ENCODE results near the gene URI1. TPM values are rescaled to one million over a fixed set of nuclear protein-coding genes. Genes with fewer than 3 reads are reported as not detected.

The URI1 gene
- total and polyA plus RNA-seq, 2 of the 8 experiments (the other 6 are each of a cell fraction or from before 2014, with no cell fraction given): 27.7 to 64.3 TPM

DNA sequence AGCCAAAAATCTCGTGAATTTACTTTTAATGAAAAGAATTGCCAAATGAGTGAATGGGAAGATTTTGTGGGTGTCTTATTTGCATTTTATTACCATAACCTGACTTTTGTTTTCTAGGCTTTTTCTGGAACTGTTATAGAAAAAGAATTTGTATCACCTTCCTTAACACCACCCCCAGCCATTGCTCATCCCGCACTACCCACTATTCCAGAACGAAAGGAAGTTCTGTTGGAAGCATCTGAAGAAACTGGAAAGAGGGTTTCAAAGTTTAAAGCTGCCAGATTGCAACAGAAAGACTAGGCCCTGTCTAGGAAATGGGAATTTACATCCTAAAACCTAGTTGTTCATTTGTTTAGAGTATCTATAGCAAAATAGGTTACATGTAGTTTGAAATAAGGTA is 72.7 kb downstream of the URI1 start:
- Histone ChIP-seq H4K8ac (ENCODE audit: extremely low read depth, insufficient read depth, low read length) (no peak overlapping the region), H3K36me3 (ENCODE audit: control insufficient read depth in 2 of 4, insufficient read depth in 4 of 4, low read length in 3 of 4) (peaks cover 0 to 12% (median 1%) of the 10 kb centered on the region in 4 experiments; a peak in 1 of 8 replicates), H3K79me2 (ENCODE audit: control insufficient read depth in 1 of 2, insufficient read depth in 2 of 2, low read length in 2 of 2) (no peaks in the 10 kb centered on the region), H2BK20ac (ENCODE audit: low read length) (no peak overlapping the region), H3K9ac (replicated peaks in 1 of 4; ENCODE audit: extremely low read depth in 1 of 4, low read depth in 3 of 4, low read length in 3 of 4) (no peak overlapping the region), H2BK15ac (ENCODE audit: low read length) (no peak overlapping the region), H3K79me1 (ENCODE audit: low read depth, low read length) (no peaks in the 10 kb centered on the region), H4K20me1 (replicated peaks in 1 of 2; ENCODE audit: control insufficient read depth in 1 of 2, insufficient read depth in 2 of 2, low read length in 2 of 2) (peaks cover 0 to 1% of the 10 kb centered on the region in 2 experiments), H2BK5ac (ENCODE audit: low read depth, low read length) (no peak overlapping the region), H2BK12ac (ENCODE audit: low read depth, low read length) (no peak overlapping the region), H3K14ac (ENCODE audit: insufficient read length) (no peak overlapping the region), H2BK120ac (replicated peaks; ENCODE audit: low read depth, low read length) (no peak overlapping the region), H4K5ac (ENCODE audit: insufficient read length, low read depth, low read length) (no peak overlapping the region), H2AK5ac (ENCODE audit: low read depth, low read length) (no peak overlapping the region), H3K4me3 (ENCODE audit: extremely low read depth in 1 of 4, insufficient read depth in 2 of 4, low read depth in 3 of 4, low read length in 4 of 4) (no peak overlapping the region), H3K4me1 (replicated peaks in 1 of 4; ENCODE audit: control insufficient read depth in 3 of 4, insufficient read depth in 4 of 4, low read length in 3 of 4) (no peaks in the 10 kb centered on the region; a peak in 2 of 7 replicates), H3K23me2 (ENCODE audit: low read depth, low read length) (no peaks in the 10 kb centered on the region), H3K27me3 (replicated peaks in 1 of 4; ENCODE audit: control insufficient read depth in 3 of 4, extremely low read depth in 1 of 4, insufficient read depth in 3 of 4, low read length in 3 of 4) (no peaks in the 10 kb centered on the region), H3K18ac (ENCODE audit: extremely low read depth, low read length) (no peak overlapping the region), H3K23ac (ENCODE audit: insufficient read length) (no peak overlapping the region), H3K56ac (replicated peaks; ENCODE audit: insufficient read length, low read depth, low read length) (no peak overlapping the region), H3K9me3 (ENCODE audit: insufficient read depth in 2 of 2, low read depth in 1 of 2, low read length in 1 of 2) (no peaks in the 10 kb centered on the region), H4K91ac (replicated peaks; ENCODE audit: insufficient read length, low read length) (no peak overlapping the region), H2AFZ (ENCODE audit: low read length) (no peak overlapping the region), H3K4me2 (ENCODE audit: insufficient read depth in 1 of 2, low read depth in 2 of 2, low read length in 2 of 2) (no peak overlapping the region), H3K4ac (replicated peaks; ENCODE audit: insufficient read length, low read depth, low read length) (no peak overlapping the region), H3K27ac (ENCODE audit: low read depth, low read length) (no peak overlapping the region)
- ChIA-PET POLR2A (ENCODE audit: partially characterized antibody) (no interaction called here), CTCF (ENCODE audit: partially characterized antibody) (no interaction called here)
- WGBS, 2 experiments (ENCODE audit: extremely low coverage in 1 of 2, insufficient coverage in 1 of 2, insufficient read length in 1 of 2, insufficient replicate concordance in 2 of 2, low coverage in 1 of 2, low lambda C conversion rate in 2 of 2, missing lambda C conversion rate in 1 of 2): 86% methylated on average over 3 of the region's 3 CpGs; no CpG with 5 or more reads in 1 of the 2 experiments
- DNase-seq (ENCODE audit: low read depth in 1 of 2, low spot score in 2 of 2) (no peak), FAIRE-seq (no peak)
- TF ChIP-seq TAF7 (optimal IDR thresholded peaks at IDR 0.05; ENCODE audit: borderline replicate concordance, low read depth, low read length): no peak
- TF ChIP-seq HDAC6 (IDR thresholded peaks at IDR 0.05; ENCODE audit: low read depth, low read length): no peak
- TF ChIP-seq ATF3 (IDR thresholded peaks at IDR 0.05; ENCODE audit: insufficient read depth, low read depth, low read length): no peak
- TF ChIP-seq, protein P1, sequence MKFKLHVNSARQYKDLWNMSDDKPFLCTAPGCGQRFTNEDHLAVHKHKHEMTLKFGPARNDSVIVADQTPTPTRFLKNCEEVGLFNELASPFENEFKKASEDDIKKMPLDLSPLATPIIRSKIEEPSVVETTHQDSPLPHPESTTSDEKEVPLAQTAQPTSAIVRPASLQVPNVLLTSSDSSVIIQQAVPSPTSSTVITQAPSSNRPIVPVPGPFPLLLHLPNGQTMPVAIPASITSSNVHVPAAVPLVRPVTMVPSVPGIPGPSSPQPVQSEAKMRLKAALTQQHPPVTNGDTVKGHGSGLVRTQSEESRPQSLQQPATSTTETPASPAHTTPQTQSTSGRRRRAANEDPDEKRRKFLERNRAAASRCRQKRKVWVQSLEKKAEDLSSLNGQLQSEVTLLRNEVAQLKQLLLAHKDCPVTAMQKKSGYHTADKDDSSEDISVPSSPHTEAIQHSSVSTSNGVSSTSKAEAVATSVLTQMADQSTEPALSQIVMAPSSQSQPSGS (IDR thresholded peaks at IDR 0.05; ENCODE audit: low read length): no peak

All from H1 (cell line).